Measurements from ENCODE around the gene CTDSPL. TPM values are rescaled to one million over a fixed set of nuclear protein-coding genes. Genes with fewer than 3 reads are reported as not detected.

The CTDSPL gene
- total RNA-seq, 1 experiment from 2014 or later = 16.6 TPM

GRCh38 chr3:37856381-37856780 lies 5.3 kb upstream of the CTDSPL start:
- Histone ChIP-seq H3K36me3 (ENCODE audit: control insufficient read depth, insufficient read depth, low read length) (no peaks in the 10 kb centered on the region), H3K27ac (ENCODE audit: low read length) (no peak overlapping the region), H3K27me3 (ENCODE audit: control insufficient read depth, insufficient read depth, low read length) (no peaks in the 10 kb centered on the region), H3K4me1 (ENCODE audit: control insufficient read depth, insufficient read depth, low read length) (no peaks in the 10 kb centered on the region), H3K9me3 (ENCODE audit: control insufficient read depth, insufficient read depth, low read depth, low read length) (no peaks in the 10 kb centered on the region), H3K4me3 (ENCODE audit: low read depth in 2 of 2, low read length in 2 of 2) (no peak overlapping the region)
- intact Hi-C loops (cut with micrococcal nuclease; ENCODE audit: unreplicated experiment) (no loop called here), in situ Hi-C loops (cut with HindIII; ENCODE audit: low pct_unique_long_range_greater_than_20kb, low sequenced_read_pairs) (no loop called here)
- POLR2A ChIA-PET = no interaction called here
- CTCF ChIA-PET = interaction anchor here (1.8 kb wide), 1 partner anchor 112 kb away, joined by 13 read pairs; no protein-coding TSS in a partner anchor
- BruUV-seq (replicated peaks) = no TSS peak
- TF ChIP-seq, protein P1, sequence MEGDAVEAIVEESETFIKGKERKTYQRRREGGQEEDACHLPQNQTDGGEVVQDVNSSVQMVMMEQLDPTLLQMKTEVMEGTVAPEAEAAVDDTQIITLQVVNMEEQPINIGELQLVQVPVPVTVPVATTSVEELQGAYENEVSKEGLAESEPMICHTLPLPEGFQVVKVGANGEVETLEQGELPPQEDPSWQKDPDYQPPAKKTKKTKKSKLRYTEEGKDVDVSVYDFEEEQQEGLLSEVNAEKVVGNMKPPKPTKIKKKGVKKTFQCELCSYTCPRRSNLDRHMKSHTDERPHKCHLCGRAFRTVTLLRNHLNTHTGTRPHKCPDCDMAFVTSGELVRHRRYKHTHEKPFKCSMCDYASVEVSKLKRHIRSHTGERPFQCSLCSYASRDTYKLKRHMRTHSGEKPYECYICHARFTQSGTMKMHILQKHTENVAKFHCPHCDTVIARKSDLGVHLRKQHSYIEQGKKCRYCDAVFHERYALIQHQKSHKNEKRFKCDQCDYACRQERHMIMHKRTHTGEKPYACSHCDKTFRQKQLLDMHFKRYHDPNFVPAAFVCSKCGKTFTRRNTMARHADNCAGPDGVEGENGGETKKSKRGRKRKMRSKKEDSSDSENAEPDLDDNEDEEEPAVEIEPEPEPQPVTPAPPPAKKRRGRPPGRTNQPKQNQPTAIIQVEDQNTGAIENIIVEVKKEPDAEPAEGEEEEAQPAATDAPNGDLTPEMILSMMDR (IDR thresholded peaks at IDR 0.05) = no peak
- TF ChIP-seq SIN3A (IDR thresholded peaks at IDR 0.05; ENCODE audit: borderline replicate concordance, insufficient read depth, low read depth, low read length) (no peak), POLR2AphosphoS5 (IDR thresholded peaks at IDR 0.05; ENCODE audit: low read depth, low read length) (no peak), TCF7L2 (IDR thresholded peaks at IDR 0.05; ENCODE audit: low read depth, low read length) (no peak)
- TF ChIP-seq, protein P2, sequence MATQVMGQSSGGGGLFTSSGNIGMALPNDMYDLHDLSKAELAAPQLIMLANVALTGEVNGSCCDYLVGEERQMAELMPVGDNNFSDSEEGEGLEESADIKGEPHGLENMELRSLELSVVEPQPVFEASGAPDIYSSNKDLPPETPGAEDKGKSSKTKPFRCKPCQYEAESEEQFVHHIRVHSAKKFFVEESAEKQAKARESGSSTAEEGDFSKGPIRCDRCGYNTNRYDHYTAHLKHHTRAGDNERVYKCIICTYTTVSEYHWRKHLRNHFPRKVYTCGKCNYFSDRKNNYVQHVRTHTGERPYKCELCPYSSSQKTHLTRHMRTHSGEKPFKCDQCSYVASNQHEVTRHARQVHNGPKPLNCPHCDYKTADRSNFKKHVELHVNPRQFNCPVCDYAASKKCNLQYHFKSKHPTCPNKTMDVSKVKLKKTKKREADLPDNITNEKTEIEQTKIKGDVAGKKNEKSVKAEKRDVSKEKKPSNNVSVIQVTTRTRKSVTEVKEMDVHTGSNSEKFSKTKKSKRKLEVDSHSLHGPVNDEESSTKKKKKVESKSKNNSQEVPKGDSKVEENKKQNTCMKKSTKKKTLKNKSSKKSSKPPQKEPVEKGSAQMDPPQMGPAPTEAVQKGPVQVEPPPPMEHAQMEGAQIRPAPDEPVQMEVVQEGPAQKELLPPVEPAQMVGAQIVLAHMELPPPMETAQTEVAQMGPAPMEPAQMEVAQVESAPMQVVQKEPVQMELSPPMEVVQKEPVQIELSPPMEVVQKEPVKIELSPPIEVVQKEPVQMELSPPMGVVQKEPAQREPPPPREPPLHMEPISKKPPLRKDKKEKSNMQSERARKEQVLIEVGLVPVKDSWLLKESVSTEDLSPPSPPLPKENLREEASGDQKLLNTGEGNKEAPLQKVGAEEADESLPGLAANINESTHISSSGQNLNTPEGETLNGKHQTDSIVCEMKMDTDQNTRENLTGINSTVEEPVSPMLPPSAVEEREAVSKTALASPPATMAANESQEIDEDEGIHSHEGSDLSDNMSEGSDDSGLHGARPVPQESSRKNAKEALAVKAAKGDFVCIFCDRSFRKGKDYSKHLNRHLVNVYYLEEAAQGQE (IDR thresholded peaks at IDR 0.05; ENCODE audit: insufficient read depth in 1 of 2, low read depth in 2 of 2, low read length in 1 of 2) = no peak
- ATAC-seq = no peak
- DNase-seq (ENCODE audit: low read depth, low spot score) = no peak

- Histone ChIP-seq H3K27me3 (ENCODE audit: control insufficient read depth, insufficient read depth, low read length) (no peaks in the 10 kb centered on the region), H3K27ac (ENCODE audit: low read length) (no peak overlapping the region), H3K4me3 (ENCODE audit: low read depth in 2 of 2, low read length in 2 of 2) (no peak overlapping the region), H3K9me3 (ENCODE audit: control insufficient read depth, insufficient read depth, low read depth, low read length) (no peaks in the 10 kb centered on the region), H3K4me1 (ENCODE audit: control insufficient read depth, insufficient read depth, low read length) (peaks cover 11% of the 10 kb centered on the region), H3K36me3 (ENCODE audit: control insufficient read depth, insufficient read depth, low read length) (no peaks in the 10 kb centered on the region)
- ATAC-seq = no peak
- in situ Hi-C loops (cut with HindIII; ENCODE audit: low pct_unique_long_range_greater_than_20kb, low sequenced_read_pairs) (no loop called here), intact Hi-C loops (cut with micrococcal nuclease; ENCODE audit: unreplicated experiment) (no loop called here)
- CTCF ChIA-PET = interaction anchor here (0.7 kb wide), 1 partner anchor 165 kb away, joined by 4 read pairs; no protein-coding TSS in a partner anchor
- TF ChIP-seq, protein P2 (IDR thresholded peaks at IDR 0.05; ENCODE audit: insufficient read depth in 1 of 2, low read depth in 2 of 2, low read length in 1 of 2) = no peak
- TF ChIP-seq TCF7L2 (IDR thresholded peaks at IDR 0.05; ENCODE audit: low read depth, low read length) = no peak
- DNase-seq (ENCODE audit: low read depth, low spot score) = no peak
- POLR2A ChIA-PET = no interaction called here
- BruUV-seq (replicated peaks) = no TSS peak
Observed at GRCh38 chr3:37858742-37859141, 2.9 kb upstream of the CTDSPL start.
